Measurements from ENCODE around the gene ATG13. TPM values are rescaled to one million over a fixed set of nuclear protein-coding genes. Genes with fewer than 3 reads are reported as not detected.
A peak's percentile ranks its signal among the peaks of the same experiment; 100 is the strongest.

ATG13 gene
- total and polyA plus RNA-seq, 2 of the 8 experiments (the other 6 are each of a cell fraction or from before 2014, with no cell fraction given), result 65.0 to 77.4 TPM

- TF ChIP-seq CHD7 (IDR thresholded peaks at IDR 0.05; ENCODE audit: insufficient replicate concordance, low read length) (no peak), RFX5 (IDR thresholded peaks at IDR 0.05; ENCODE audit: borderline replicate concordance, low read depth, low read length) (no peak), TAF1 (IDR thresholded peaks at IDR 0.05; ENCODE audit: low read depth, low read length) (peak; percentile 84), SIN3A (conservative IDR thresholded peaks at IDR 0.05 in 1 of 2, IDR thresholded peaks at IDR 0.05 in 1 of 2; ENCODE audit: low read depth in 1 of 2, low read length in 2 of 2) (peak in 1 of 2 experiments; percentile 76; a peak in 2 of 4 replicates), RXRA (IDR thresholded peaks at IDR 0.05; ENCODE audit: insufficient read depth, low read depth, low read length) (no peak), RBBP5 (IDR thresholded peaks at IDR 0.05; ENCODE audit: borderline replicate concordance, low read depth, low read length) (0 out of 2 replicates have a peak, but pooled peaks have one; percentile 83), YY1 (IDR thresholded peaks at IDR 0.05; ENCODE audit: low read depth, low read length) (peak; percentile 88), ASH2L (IDR thresholded peaks at IDR 0.05; ENCODE audit: low read length) (peak; percentile 99), PHF8 (conservative IDR thresholded peaks at IDR 0.05; ENCODE audit: low read depth, low read length) (peak; percentile 89), SP4 (IDR thresholded peaks at IDR 0.05; ENCODE audit: low read length) (no peak)
Observed at GRCh38 chr11:46617134-46617971, at the start of gene ATG13, which contains the start of gene HARBI1 (continued).

Data from H1 (cell line).